Mesenchymal stem cell (in vitro differentiated cells and primary cell): Measurements from ENCODE around the gene CSGALNACT2.

Experiments
- DNase-seq: peaks from one replicate; pipeline ENCODE4 v3.0.0-alpha.2; 2013
- H2AFZ ChIP-seq: one replicate; pipeline ENCODE4 v1.6.1; 2013; ENCODE audit warnings: low read depth, mild to moderate bottlenecking, control low read depth, inconsistent platforms, low read length, moderate library complexity
- H2AK5ac ChIP-seq: 2 replicates; pipeline ENCODE4 v1.6.1; 2013; ENCODE audit warnings: low read length, moderate library complexity, mild to moderate bottlenecking, inconsistent platforms; ENCODE audit not compliant: severe bottlenecking
- H2BK120ac ChIP-seq: one replicate; pipeline ENCODE4 v1.6.1; 2013; ENCODE audit warnings: low read depth, mild to moderate bottlenecking, inconsistent platforms, low read length, moderate library complexity
- H2BK12ac ChIP-seq, 2 experiments: one replicate each; pipeline ENCODE4 v1.6.1; 2013; ENCODE audit warnings: inconsistent platforms in 2 of 2, low read length in 2 of 2, mild to moderate bottlenecking in 2 of 2, moderate library complexity in 2 of 2, control low read depth in 1 of 2
- H2BK15ac ChIP-seq: one replicate; pipeline ENCODE4 v1.6.1; 2013; ENCODE audit warnings: mild to moderate bottlenecking, low read depth, inconsistent platforms; ENCODE audit not compliant: poor library complexity, severe bottlenecking
- H2BK5ac ChIP-seq: 2 replicates; pipeline ENCODE4 v1.6.1; 2013; ENCODE audit warnings: low read depth, mild to moderate bottlenecking, low read length, control low read depth, inconsistent platforms; ENCODE audit not compliant: poor library complexity, severe bottlenecking
- H3K14ac ChIP-seq, 2 experiments: one replicate each; pipeline ENCODE4 v1.6.1; 2013; ENCODE audit warnings: inconsistent platforms in 2 of 2, low read length in 2 of 2, control low read depth in 1 of 2, mild to moderate bottlenecking in 1 of 2, moderate library complexity in 1 of 2
- H3K18ac ChIP-seq, 2 experiments: one replicate each; pipeline ENCODE4 v1.6.1; 2013; ENCODE audit warnings: inconsistent platforms in 2 of 2, low read length in 2 of 2, control low read depth in 1 of 2, low read depth in 1 of 2, mild to moderate bottlenecking in 1 of 2
- H3K23ac ChIP-seq, 2 experiments: one replicate each; pipeline ENCODE4 v1.6.1; 2013; ENCODE audit warnings: inconsistent platforms in 2 of 2, low read length in 2 of 2, mild to moderate bottlenecking in 2 of 2, moderate library complexity in 2 of 2, control low read depth in 1 of 2
- H3K27ac ChIP-seq: 2 replicates; pipeline ENCODE4 v1.5.1; 2013; ENCODE audit warnings: mild to moderate bottlenecking, moderate library complexity, low read length, control low read depth, inconsistent platforms; ENCODE audit not compliant: poor library complexity, severe bottlenecking
- H3K27me3 ChIP-seq, 2 experiments: 2 replicates each; pipeline versions ENCODE4 v1.6.1 to v1.7.0; 2013; ENCODE audit warnings: low read length in 2 of 2, mild to moderate bottlenecking in 2 of 2, moderate library complexity in 2 of 2, control low read depth in 1 of 2, inconsistent platforms in 1 of 2; ENCODE audit not compliant: control insufficient read depth in 1 of 2, insufficient read depth in 1 of 2
- H3K36me3 ChIP-seq, 2 experiments: 2 replicates each; pipeline versions ENCODE4 v1.6.1 to v1.7.0; 2013; ENCODE audit warnings: low read length in 2 of 2, control low read depth in 1 of 2, inconsistent platforms in 1 of 2, low read depth in 1 of 2, mild to moderate bottlenecking in 1 of 2; ENCODE audit not compliant: insufficient read depth in 2 of 2, control insufficient read depth in 1 of 2
- H3K4ac ChIP-seq, 2 experiments: one replicate each; pipeline ENCODE4 v1.6.1; 2013; ENCODE audit warnings: inconsistent platforms in 2 of 2, low read length in 2 of 2, mild to moderate bottlenecking in 2 of 2, moderate library complexity in 2 of 2, control low read depth in 1 of 2, low read depth in 1 of 2
- H3K4me1 ChIP-seq: 2 replicates; pipeline ENCODE4 v1.6.1; 2013; ENCODE audit warnings: low read depth, low read length, control low read depth; ENCODE audit not compliant: control insufficient read depth, insufficient read depth
- H3K4me2 ChIP-seq: 2 replicates; pipeline ENCODE4 v1.6.1; 2013; ENCODE audit warnings: low read length, mild to moderate bottlenecking, inconsistent platforms; ENCODE audit not compliant: poor library complexity, severe bottlenecking
- H3K4me3 ChIP-seq, 2 experiments: 2 replicates each; pipeline versions ENCODE4 v1.5.1 to v1.7.0; 2013; ENCODE audit warnings: low read length in 2 of 2, mild to moderate bottlenecking in 2 of 2, control low read depth in 1 of 2, low read depth in 1 of 2; ENCODE audit not compliant: insufficient read depth in 1 of 2
- H3K79me1 ChIP-seq: replicated peaks from 2 replicates; pipeline ENCODE4 v1.6.1; 2013; ENCODE audit warnings: mild to moderate bottlenecking, control low read depth, low read length, inconsistent platforms; ENCODE audit not compliant: poor library complexity, severe bottlenecking
- H3K9ac ChIP-seq: 2 replicates; pipeline ENCODE4 v1.7.0; 2013; ENCODE audit warnings: mild to moderate bottlenecking, low read length, moderate library complexity
- H3K9me3 ChIP-seq: 2 replicates; pipeline ENCODE4 v1.7.0; 2013; ENCODE audit warnings: mild to moderate bottlenecking, low read length; ENCODE audit not compliant: control insufficient read depth
- H4K8ac ChIP-seq: one replicate; pipeline ENCODE4 v1.6.1; 2013; ENCODE audit warnings: inconsistent platforms, mild to moderate bottlenecking, low read length, moderate library complexity
- H4K91ac ChIP-seq: one replicate; pipeline ENCODE4 v1.6.1; 2013; ENCODE audit warnings: mild to moderate bottlenecking, low read length, inconsistent platforms
- WGBS: methylation state at CpG from one replicate; pipeline ENCODE4 v1.1.7; 2013; ENCODE audit warnings: mixed read lengths; 5-methylcytosine and 5-hydroxymethylcytosine counted together

CSGALNACT2 gene

DNA sequence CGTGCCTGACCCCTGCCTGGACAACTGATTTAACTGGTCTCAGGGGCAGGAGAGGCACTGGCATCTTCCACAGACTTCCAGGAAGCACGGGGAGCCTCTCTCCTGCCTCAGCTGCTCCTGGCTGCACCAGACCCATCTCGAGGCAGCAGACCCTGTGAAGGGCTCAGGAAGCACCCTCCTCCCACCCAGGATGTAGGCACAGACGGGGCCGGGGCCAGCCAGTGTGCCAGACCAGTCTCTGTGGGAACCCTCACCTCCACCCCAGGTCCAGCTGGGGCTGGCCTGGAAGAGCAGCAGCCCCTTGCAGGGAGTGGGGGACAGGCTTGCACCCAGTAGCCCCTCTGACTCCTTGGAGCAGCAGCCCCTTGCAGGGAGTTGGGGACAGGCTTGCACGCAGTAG, 72.3 kb downstream of the CSGALNACT2 start:
- no peak overlapping the region for H2BK5ac ChIP-seq
- no peak overlapping the region for H2BK12ac ChIP-seq
- no peak overlapping the region for H3K18ac ChIP-seq
- H3K27me3 ChIP-seq, result peaks cover 0 to 61% of the 10 kb centered on the region in 2 experiments
- no peak overlapping the region for H2BK15ac ChIP-seq
- H3K27ac ChIP-seq, result no peak overlapping the region
- H3K4me3 ChIP-seq, result no peak overlapping the region
- no peak overlapping the region for H3K4ac ChIP-seq
- H3K4me2 ChIP-seq, result no peak overlapping the region
- peaks cover 26% of the 10 kb centered on the region for H3K4me1 ChIP-seq
- H3K9ac ChIP-seq, result no peak overlapping the region
- DNase-seq, result no peak
- H2AFZ ChIP-seq, result no peak overlapping the region
- H4K8ac ChIP-seq, result no peak overlapping the region
- 69% methylated on average over 6 of the region's 6 CpGs for WGBS
- no peaks in the 10 kb centered on the region for H3K79me1 ChIP-seq
- H4K91ac ChIP-seq, result no peak overlapping the region
- H2BK120ac ChIP-seq, result no peak overlapping the region
- no peak overlapping the region for H2AK5ac ChIP-seq
- no peaks in the 10 kb centered on the region for H3K9me3 ChIP-seq
- H3K14ac ChIP-seq, result peak overlapping the region in 1 of 2 experiments; percentile 30
- no peak overlapping the region for H3K23ac ChIP-seq
- no peaks in the 10 kb centered on the region for H3K36me3 ChIP-seq

DNA sequence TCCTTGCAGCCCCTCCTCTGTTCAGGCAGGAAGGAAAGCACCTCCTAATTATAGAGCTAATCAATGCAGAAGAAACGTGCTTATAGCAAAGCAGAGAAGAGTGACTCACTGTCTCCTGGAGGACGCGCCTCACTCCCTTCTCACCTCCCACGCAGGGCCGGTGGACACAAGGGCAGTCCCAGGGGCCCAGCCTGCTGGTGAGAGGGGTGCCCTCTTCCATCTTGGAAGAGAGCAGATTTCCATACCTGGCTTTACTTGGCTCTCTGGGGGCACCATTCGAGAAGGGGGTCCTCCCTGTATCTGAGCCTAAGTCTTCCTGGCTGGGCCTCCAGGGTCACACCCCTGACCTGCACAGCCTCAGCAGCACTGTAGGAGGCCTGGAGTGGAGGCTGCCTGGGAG, 72.8 kb downstream of the CSGALNACT2 start:
- H3K4ac ChIP-seq, result no peak overlapping the region
- no peak overlapping the region for H3K4me3 ChIP-seq
- H3K14ac ChIP-seq, result peak overlapping the region in 1 of 2 experiments; percentile 47
- H3K4me2 ChIP-seq, result no peak overlapping the region
- no peak overlapping the region for H2AFZ ChIP-seq
- no peak overlapping the region for H2BK5ac ChIP-seq
- no peaks in the 10 kb centered on the region for H3K79me1 ChIP-seq
- H3K4me1 ChIP-seq, result peaks cover 31% of the 10 kb centered on the region
- H2BK12ac ChIP-seq, result no peak overlapping the region
- H2BK15ac ChIP-seq, result no peak overlapping the region
- WGBS, result 60% methylated on average over 6 of the region's 6 CpGs
- H4K8ac ChIP-seq, result no peak overlapping the region
- no peaks in the 10 kb centered on the region for H3K9me3 ChIP-seq
- H3K23ac ChIP-seq, result no peak overlapping the region
- no peak overlapping the region for H3K18ac ChIP-seq
- H4K91ac ChIP-seq, result no peak overlapping the region
- H3K27me3 ChIP-seq, result peaks cover 0 to 66% of the 10 kb centered on the region in 2 experiments
- H2BK120ac ChIP-seq, result no peak overlapping the region
- DNase-seq, result no peak
- no peak overlapping the region for H3K27ac ChIP-seq
- no peaks in the 10 kb centered on the region for H3K36me3 ChIP-seq
- H2AK5ac ChIP-seq, result no peak overlapping the region
- no peak overlapping the region for H3K9ac ChIP-seq

DNA sequence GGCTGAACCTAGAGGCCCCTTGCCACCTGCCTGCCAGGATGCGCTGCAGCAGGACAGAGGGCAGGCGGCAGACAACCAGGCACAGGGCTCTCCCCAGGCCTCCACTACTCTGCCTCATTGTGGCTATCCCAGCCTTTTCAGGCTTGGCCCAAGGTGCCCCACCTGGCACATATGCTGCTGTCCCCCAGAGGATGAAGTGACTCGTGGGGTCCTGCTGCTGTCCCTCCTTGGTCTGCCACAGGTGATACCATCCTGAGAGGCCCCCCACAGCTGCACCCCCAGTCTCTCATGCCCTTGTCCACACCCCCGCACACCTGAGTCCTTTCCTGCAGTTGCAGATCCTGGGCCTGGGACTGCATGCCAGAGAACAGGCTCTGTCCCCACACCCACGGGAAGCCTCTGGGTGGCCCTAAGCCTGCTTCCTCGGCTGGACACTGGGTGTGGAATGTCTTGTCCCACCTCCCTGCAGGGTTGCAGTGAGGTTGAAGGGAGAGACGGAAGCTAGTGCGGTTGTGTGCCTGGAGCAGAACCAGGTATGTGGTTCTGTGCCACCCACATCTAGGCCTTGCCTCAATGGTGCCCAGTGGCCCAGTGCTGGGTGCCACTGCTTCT, 73.3 kb downstream of the CSGALNACT2 start:
- no peak overlapping the region for H3K27ac ChIP-seq
- H3K79me1 ChIP-seq, result no peaks in the 10 kb centered on the region
- no peak overlapping the region for H3K23ac ChIP-seq
- no peak overlapping the region for H3K4ac ChIP-seq
- H3K27me3 ChIP-seq, result peaks cover 5 to 70% of the 10 kb centered on the region in 2 experiments
- peaks cover 32% of the 10 kb centered on the region for H3K4me1 ChIP-seq
- 77% methylated on average over 8 of the region's 8 CpGs for WGBS
- no peaks in the 10 kb centered on the region for H3K9me3 ChIP-seq
- H2BK12ac ChIP-seq, result no peak overlapping the region
- H3K18ac ChIP-seq, result no peak overlapping the region
- no peak overlapping the region for H2AFZ ChIP-seq
- no peak overlapping the region for H4K91ac ChIP-seq
- no peak overlapping the region for H2AK5ac ChIP-seq
- no peak overlapping the region for H2BK15ac ChIP-seq
- no peak overlapping the region for H4K8ac ChIP-seq
- H2BK5ac ChIP-seq, result no peak overlapping the region
- H3K14ac ChIP-seq, result peak overlapping the region in 1 of 2 experiments; percentile 47
- no peaks in the 10 kb centered on the region for H3K36me3 ChIP-seq
- no peak overlapping the region for H2BK120ac ChIP-seq
- DNase-seq, result no peak
- no peak overlapping the region for H3K9ac ChIP-seq
- H3K4me3 ChIP-seq, result no peak overlapping the region
- no peak overlapping the region for H3K4me2 ChIP-seq

DNA sequence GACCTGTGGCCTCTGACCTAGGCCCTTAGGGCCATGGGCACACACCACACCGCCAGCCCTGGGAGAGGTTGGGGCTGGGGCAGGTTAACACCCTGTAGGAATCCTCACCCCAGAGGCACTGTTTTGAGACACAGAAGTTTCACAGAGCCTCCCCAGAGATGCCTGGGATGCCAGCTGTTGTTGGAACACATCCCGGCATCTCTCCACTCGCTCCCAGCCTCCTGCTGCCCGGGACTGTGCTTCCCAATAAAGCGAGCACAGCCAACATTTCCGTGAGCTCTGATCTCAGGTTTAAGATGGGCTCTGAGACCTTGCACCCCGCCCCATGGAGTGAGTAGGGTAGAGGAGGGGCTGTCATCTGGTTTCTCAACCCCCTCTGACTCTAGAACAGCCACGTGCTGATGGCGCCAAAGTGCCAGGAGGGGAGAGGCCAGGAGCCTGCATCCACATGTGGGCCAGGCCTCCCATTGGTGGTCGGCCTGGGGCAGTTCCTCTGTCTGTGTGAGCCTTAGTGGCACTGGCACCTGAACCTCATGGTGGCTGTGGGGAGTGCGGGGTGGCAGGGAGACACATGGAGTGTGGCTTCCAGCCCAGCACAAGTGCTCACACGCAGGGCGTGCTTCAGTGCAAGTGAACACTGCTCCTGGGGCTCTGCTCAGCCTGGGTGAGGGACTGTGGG, 73.9 kb downstream of the CSGALNACT2 start:
- H2BK5ac ChIP-seq, result no peak overlapping the region
- peaks cover 11 to 75% of the 10 kb centered on the region in 2 experiments for H3K27me3 ChIP-seq
- H3K9ac ChIP-seq, result no peak overlapping the region
- H3K4ac ChIP-seq, result no peak overlapping the region
- no peak overlapping the region for H3K4me2 ChIP-seq
- no peak for DNase-seq
- H2BK15ac ChIP-seq, result no peak overlapping the region
- 80% methylated on average over 13 of the region's 13 CpGs for WGBS
- H3K36me3 ChIP-seq, result no peaks in the 10 kb centered on the region
- no peak overlapping the region for H3K18ac ChIP-seq
- no peaks in the 10 kb centered on the region for H3K9me3 ChIP-seq
- no peak overlapping the region for H2AK5ac ChIP-seq
- H3K4me3 ChIP-seq, result no peak overlapping the region
- H2AFZ ChIP-seq, result no peak overlapping the region
- no peak overlapping the region for H3K27ac ChIP-seq
- no peak overlapping the region for H4K8ac ChIP-seq
- H3K4me1 ChIP-seq, result peaks cover 32% of the 10 kb centered on the region
- H3K79me1 ChIP-seq, result no peaks in the 10 kb centered on the region
- no peak overlapping the region for H3K14ac ChIP-seq
- no peak overlapping the region for H2BK120ac ChIP-seq
- no peak overlapping the region for H4K91ac ChIP-seq
- H3K23ac ChIP-seq, result no peak overlapping the region
- no peak overlapping the region for H2BK12ac ChIP-seq
